Caco-2 (cell line): ENCODE results near the gene ST8SIA5. TPM values are rescaled to one million over a fixed set of nuclear protein-coding genes. Genes with fewer than 3 reads are reported as not detected.

Experiments
- BruUV-seq: library from RNA; stranded (reverse); fragments of 400-500 nt; replicated peaks from 2 replicates; lab custom pipeline; 2021; lab: Mats Ljungman, UMichigan
- CTCF ChIA-PET: fragments of 300-600 bp; sonication (Branson Sonifier 250); formaldehyde crosslinking; loops from one replicate; lab custom pipeline; 2022; ENCODE audit warnings: antibody characterized with exemption; lab: Charles Lee
- POLR2A ChIA-PET: fragments of 300-600 bp; sonication (Branson Sonifier 250); formaldehyde crosslinking; loops from one replicate; lab custom pipeline; 2022; ENCODE audit warnings: antibody characterized with exemption; lab: Charles Lee
- DNase-seq, 2 experiments: peaks; one replicate each; pipeline versions ENCODE4 v3.0.0 to v3.0.0-alpha.2; 2020 to 2022
- H3K27me3 ChIP-seq: replicated peaks from 2 replicates; pipeline ENCODE4 v1.6.0; 2011; ENCODE audit warnings: low read length; ENCODE audit not compliant: control insufficient read depth, insufficient read depth
- H3K36me3 ChIP-seq: 2 replicates; pipeline ENCODE4 v1.5.1; 2011; ENCODE audit warnings: low read length; ENCODE audit not compliant: control insufficient read depth, insufficient read depth
- H3K4me1 ChIP-seq: fragments of 250-450 bp; sonication (Bioruptor Pico); 2 replicates; pipeline ENCODE4 v1.5.1; 2020; ENCODE audit warnings: mild to moderate bottlenecking
- H3K4me3 ChIP-seq: 2 replicates; pipeline ENCODE4 v1.5.1; 2011; ENCODE audit warnings: low read depth, mild to moderate bottlenecking, control low read depth, low read length
- H3K9me3 ChIP-seq: fragments of 250-450 bp; sonication (Bioruptor Pico); 2 replicates; pipeline ENCODE4 v1.5.1; 2020; ENCODE audit warnings: mild to moderate bottlenecking, moderate library complexity
- H3K27ac Mint-ChIP-seq: one replicate; pipeline ENCODE4 v1.8.0; 2022; ENCODE audit warnings: mixed read lengths; ENCODE audit not compliant: unreplicated experiment
- H3K27me3 Mint-ChIP-seq: one replicate; pipeline ENCODE4 v1.8.0; 2022; ENCODE audit warnings: mixed read lengths; ENCODE audit not compliant: insufficient read depth, unreplicated experiment
- H3K36me3 Mint-ChIP-seq: one replicate; pipeline ENCODE4 v1.8.0; 2022; ENCODE audit warnings: mild to moderate bottlenecking, mixed read lengths; ENCODE audit not compliant: insufficient read depth, unreplicated experiment
- H3K4me1 Mint-ChIP-seq: one replicate; pipeline ENCODE4 v1.8.0; 2022; ENCODE audit warnings: low read depth, mixed read lengths; ENCODE audit not compliant: unreplicated experiment
- H3K4me3 Mint-ChIP-seq: one replicate; pipeline ENCODE4 v1.8.0; 2022; ENCODE audit warnings: mild to moderate bottlenecking, moderate library complexity, mixed read lengths; ENCODE audit not compliant: unreplicated experiment
- H3K9me3 Mint-ChIP-seq: one replicate; pipeline ENCODE4 v1.8.0; 2022; ENCODE audit warnings: mixed read lengths; ENCODE audit not compliant: unreplicated experiment
- CTCF ChIP-seq, 2 experiments: fragments of 200-600 bp in 1 of 2; IDR thresholded peaks; 1 replicate in 1 of 2; 2 replicates in 1 of 2; pipeline versions ENCODE4 v1.5.1 to v1.8.0; 2011 to 2022; ENCODE audit warnings: antibody characterized with exemption in 1 of 2, control low read depth in 1 of 2, inconsistent platforms in 1 of 2, low read depth in 1 of 2, low read length in 1 of 2, mild to moderate bottlenecking in 1 of 2, moderate library complexity in 1 of 2; ENCODE audit not compliant: insufficient read depth in 1 of 2, severe bottlenecking in 1 of 2, unreplicated experiment in 1 of 2
- intact Hi-C: fragments of 100-400 bp; cut with micrococcal nuclease; formaldehyde crosslinking; loops from one replicate; pipeline ENCODE4 v1.10.0; 2022; ENCODE audit not compliant: unreplicated experiment
- total RNA-seq: library from RNA; stranded (reverse); gene quantifications from 2 replicates; pipeline ENCODE4 v1.2.3, GENCODE V29; 2022

Gene ST8SIA5
- total RNA-seq, 1 experiment from 2014 or later = not detected

- no peaks in the 10 kb centered on the region for H3K9me3 ChIP-seq
- DNase-seq = no peak
- intact Hi-C loops = no loop called here
- no peaks in the 10 kb centered on the region for H3K9me3 Mint-ChIP-seq
- H3K27me3 Mint-ChIP-seq = peaks cover 2% of the 10 kb centered on the region
- no peaks in the 10 kb centered on the region for H3K4me1 ChIP-seq
- H3K27me3 ChIP-seq = no peaks in the 10 kb centered on the region
- TF ChIP-seq CTCF (IDR thresholded peaks at IDR 0.05; ENCODE audit: insufficient read depth in 1 of 2, low read depth in 1 of 2, low read length in 1 of 2, severe bottlenecking in 1 of 2, unreplicated experiment in 1 of 2) = no peak
- no peak overlapping the region for H3K4me3 Mint-ChIP-seq
- H3K27ac Mint-ChIP-seq = no peak overlapping the region
- H3K4me3 ChIP-seq = no peak overlapping the region
- ChIA-PET POLR2A (no interaction called here), CTCF (no interaction called here)
- BruUV-seq = no TSS peak
- H3K4me1 Mint-ChIP-seq = no peaks in the 10 kb centered on the region
- no peaks in the 10 kb centered on the region for H3K36me3 ChIP-seq
- no peaks in the 10 kb centered on the region for H3K36me3 Mint-ChIP-seq
Observed at GRCh38 chr18:46704189-46704588, 52.7 kb downstream of the ST8SIA5 start.

GRCh38 chr18:46702471-46702870 is 54.4 kb downstream of the ST8SIA5 start:
- ChIA-PET POLR2A (no interaction called here), CTCF (no interaction called here)
- no peaks in the 10 kb centered on the region for H3K27me3 ChIP-seq
- H3K36me3 ChIP-seq = no peaks in the 10 kb centered on the region
- no peak for DNase-seq
- Mint-ChIP-seq H3K4me1 (no peaks in the 10 kb centered on the region), H3K9me3 (peaks cover 12% of the 10 kb centered on the region), H3K27me3 (peaks cover 6% of the 10 kb centered on the region), H3K27ac (no peak overlapping the region), H3K4me3 (no peak overlapping the region), H3K36me3 (peaks cover 6% of the 10 kb centered on the region)
- no TSS peak for BruUV-seq
- H3K9me3 ChIP-seq = no peaks in the 10 kb centered on the region
- H3K4me1 ChIP-seq = no peaks in the 10 kb centered on the region
- TF ChIP-seq CTCF (IDR thresholded peaks at IDR 0.05; ENCODE audit: insufficient read depth in 1 of 2, low read depth in 1 of 2, low read length in 1 of 2, severe bottlenecking in 1 of 2, unreplicated experiment in 1 of 2) = no peak
- H3K4me3 ChIP-seq = no peak overlapping the region
- intact Hi-C loops = no loop called here

DNA sequence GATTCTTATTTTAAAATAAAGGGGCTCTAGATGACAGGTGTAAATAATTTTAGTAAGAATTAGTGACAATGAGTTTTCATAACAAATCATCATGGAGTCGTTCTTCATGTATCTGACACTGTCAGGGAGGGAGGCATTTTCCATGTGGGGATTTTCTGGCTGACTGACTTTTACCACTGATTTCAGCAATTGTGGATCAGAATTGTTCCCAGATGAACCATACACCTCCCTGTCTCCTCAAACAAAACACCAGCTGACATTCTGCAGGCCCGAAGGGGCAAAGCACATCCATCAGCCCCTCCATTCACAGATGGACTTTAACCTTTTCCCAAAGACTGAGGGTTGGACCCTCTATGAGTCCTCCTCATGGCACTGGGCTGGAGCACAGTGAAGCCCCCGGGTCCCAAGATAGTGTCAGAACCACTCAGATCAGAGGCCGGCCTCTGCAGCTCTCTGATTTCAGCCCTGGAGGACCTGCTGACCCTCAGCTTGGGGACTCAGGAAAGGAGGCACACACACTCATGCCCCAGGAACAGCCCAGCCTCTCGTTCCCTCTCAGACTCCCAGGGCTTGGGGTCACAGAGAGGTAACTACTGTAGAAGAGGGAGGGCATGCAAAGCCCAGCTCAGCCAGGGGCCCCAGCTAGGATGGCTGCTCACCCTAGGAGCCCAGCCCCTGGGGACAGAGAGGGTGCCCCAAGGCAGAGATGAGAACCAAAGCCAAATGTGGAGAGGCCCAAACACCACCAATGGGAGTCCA is 56.6 kb downstream of the ST8SIA5 start:
- ChIA-PET POLR2A (no interaction called here), CTCF (no interaction called here)
- H3K27ac Mint-ChIP-seq = no peak overlapping the region
- DNase-seq = no peak
- Histone ChIP-seq H3K27me3 (no peaks in the 10 kb centered on the region), H3K4me3 (no peak overlapping the region), H3K4me1 (no peaks in the 10 kb centered on the region), H3K36me3 (no peaks in the 10 kb centered on the region), H3K9me3 (no peaks in the 10 kb centered on the region)
- no peaks in the 10 kb centered on the region for H3K4me1 Mint-ChIP-seq
- H3K27me3 Mint-ChIP-seq = peaks cover 12% of the 10 kb centered on the region
- peaks cover 20% of the 10 kb centered on the region for H3K9me3 Mint-ChIP-seq
- no peak for TF ChIP-seq CTCF (IDR thresholded peaks at IDR 0.05; ENCODE audit: insufficient read depth in 1 of 2, low read depth in 1 of 2, low read length in 1 of 2, severe bottlenecking in 1 of 2, unreplicated experiment in 1 of 2)
- BruUV-seq = no TSS peak
- H3K4me3 Mint-ChIP-seq = no peak overlapping the region
- H3K36me3 Mint-ChIP-seq = peaks cover 6% of the 10 kb centered on the region
- intact Hi-C loops = no loop called here
